Measurements from ENCODE around the gene ENTHD1. TPM values are rescaled to one million over a fixed set of nuclear protein-coding genes. Genes with fewer than 3 reads are reported as not detected.
"Not testable (repeated sequence)": the region's sequence is repeated elsewhere in the genome, so short reads cannot be mapped to it uniquely, and the experiment has no call there.

The ENTHD1 gene
- total RNA-seq, 2 donors from 2014 or later = not detected

- Histone ChIP-seq H3K9ac (ENCODE audit: low read depth in 2 of 2, low read length in 2 of 2) (no peak overlapping the region), H3K4me3 (no peak overlapping the region), H3K9me3 (no peaks in the 10 kb centered on the region), H3K4me1 (no peaks in the 10 kb centered on the region), H3K36me3 (no peaks in the 10 kb centered on the region), H3K27ac (no peak overlapping the region), H3K27me3 (no peaks in the 10 kb centered on the region)
- intact Hi-C loops (cut with DNase I) = no loop called here
- no peak for TF ChIP-seq CTCF (IDR thresholded peaks at IDR 0.05)
- DNase-seq = no peak
Observed at GRCh38 chr22:39898997-39899396, 5.4 kb upstream of the ENTHD1 start.

- H3K27ac ChIP-seq = no peak overlapping the region
- intact Hi-C loops (cut with DNase I) = no loop called here
- no peak for TF ChIP-seq CTCF (IDR thresholded peaks at IDR 0.05)
- no peak for DNase-seq
- no peak overlapping the region for H3K4me3 ChIP-seq
- H3K9me3 ChIP-seq = no peaks in the 10 kb centered on the region
- no peak overlapping the region for H3K9ac ChIP-seq (ENCODE audit: low read depth in 2 of 2, low read length in 2 of 2)
- no peaks in the 10 kb centered on the region for H3K4me1 ChIP-seq
- H3K36me3 ChIP-seq = no peaks in the 10 kb centered on the region
- H3K27me3 ChIP-seq = no peaks in the 10 kb centered on the region
Observed at GRCh38 chr22:39897841-39898240, 4.3 kb upstream of the ENTHD1 start.

- Histone ChIP-seq H3K4me3 (no peak overlapping the region), H3K27me3 (no peaks in the 10 kb centered on the region), H3K9me3 (no peaks in the 10 kb centered on the region), H3K4me1 (no peaks in the 10 kb centered on the region), H3K27ac (no peak overlapping the region), H3K36me3 (no peaks in the 10 kb centered on the region), H3K9ac (ENCODE audit: low read depth in 2 of 2, low read length in 2 of 2) (no peak overlapping the region)
- intact Hi-C loops (cut with DNase I) = no loop called here
- TF ChIP-seq CTCF (IDR thresholded peaks at IDR 0.05) = no peak
- no peak for DNase-seq
Observed at GRCh38 chr22:39896313-39896996, 2.9 kb upstream of the ENTHD1 start.

- DNase-seq = no peak
- intact Hi-C loops (cut with DNase I) = no loop called here
- Histone ChIP-seq H3K27ac (no peak overlapping the region), H3K9ac (ENCODE audit: low read depth in 2 of 2, low read length in 2 of 2) (no peak overlapping the region), H3K4me1 (no peaks in the 10 kb centered on the region), H3K27me3 (no peaks in the 10 kb centered on the region), H3K36me3 (no peaks in the 10 kb centered on the region), H3K4me3 (no peak overlapping the region), H3K9me3 (no peaks in the 10 kb centered on the region)
- TF ChIP-seq CTCF (IDR thresholded peaks at IDR 0.05) = no peak
Observed at GRCh38 chr22:39895682-39896081, 2.1 kb upstream of the ENTHD1 start.

- Histone ChIP-seq H3K27me3 (no peaks in the 10 kb centered on the region), H3K27ac (no peak overlapping the region), H3K4me3 (no peak overlapping the region), H3K9ac (ENCODE audit: low read depth in 2 of 2, low read length in 2 of 2) (no peak overlapping the region), H3K9me3 (no peaks in the 10 kb centered on the region), H3K36me3 (no peaks in the 10 kb centered on the region), H3K4me1 (no peaks in the 10 kb centered on the region)
- intact Hi-C loops (cut with DNase I) = no loop called here
- TF ChIP-seq CTCF (IDR thresholded peaks at IDR 0.05) = no peak
- no peak for DNase-seq
Observed at GRCh38 chr22:39894554-39895092, 1.1 kb upstream of the ENTHD1 start.

GRCh38 chr22:39889924-39890323 lies 3.6 kb downstream of the ENTHD1 start:
- H3K9ac ChIP-seq (ENCODE audit: low read depth in 2 of 2, low read length in 2 of 2); H3K9me3 ChIP-seq; intact Hi-C loops (cut with DNase I); H3K27ac ChIP-seq; H3K4me1 ChIP-seq; H3K36me3 ChIP-seq; H3K27me3 ChIP-seq; H3K4me3 ChIP-seq; DNase-seq: not testable (repeated sequence)

Measured in colonic mucosa (tissue), 4 donors.